CD4-positive, alpha-beta T cell treated with Interleukin-15 for 1 hour (primary cell): ENCODE results near the gene ASTN2.

Experiments
- DNase-seq: peaks from one replicate; pipeline ENCODE4 v3.0.0-alpha.2; 2020

ASTN2 gene

GRCh38 chr9:117160254-117160653, 254.6 kb downstream of the ASTN2 start:
- no peak for DNase-seq

- no peak for DNase-seq
These were observed 257.9 kb downstream of the ASTN2 start for GRCh38 chr9:117156771-117157535.

GRCh38 chr9:117156144-117156688, 258.6 kb downstream of the ASTN2 start:
- DNase-seq = no peak

GRCh38 chr9:117153021-117153420, 261.8 kb downstream of the ASTN2 start:
- DNase-seq = no peak

GRCh38 chr9:117151716-117152115, 263.1 kb downstream of the ASTN2 start:
- no peak for DNase-seq

- no peak for DNase-seq
These were observed 264.9 kb downstream of the ASTN2 start for GRCh38 chr9:117149996-117150395.

- no peak for DNase-seq
These were observed 268.9 kb downstream of the ASTN2 start for GRCh38 chr9:117145811-117146490.

- no peak for DNase-seq
These were observed 269.8 kb downstream of the ASTN2 start for GRCh38 chr9:117145081-117145480.

- DNase-seq = no peak
These were observed 276.6 kb downstream of the ASTN2 start for GRCh38 chr9:117138231-117138630.

- DNase-seq = no peak
These were observed 278.4 kb downstream of the ASTN2 start for GRCh38 chr9:117136461-117136860.

- DNase-seq = no peak
These were observed 279.3 kb downstream of the ASTN2 start for GRCh38 chr9:117135501-117136098.

- DNase-seq = no peak
These were observed 279.9 kb downstream of the ASTN2 start for GRCh38 chr9:117134826-117135500.

- DNase-seq = no peak
These were observed 288.0 kb downstream of the ASTN2 start for GRCh38 chr9:117126871-117127270.

GRCh38 chr9:117125531-117125930, 289.3 kb downstream of the ASTN2 start:
- no peak for DNase-seq

- DNase-seq = no peak
These were observed 291.1 kb downstream of the ASTN2 start for GRCh38 chr9:117123729-117124128.

GRCh38 chr9:117122953-117123352, 291.9 kb downstream of the ASTN2 start:
- DNase-seq = no peak

- no peak for DNase-seq
These were observed 292.8 kb downstream of the ASTN2 start for GRCh38 chr9:117122102-117122501.

GRCh38 chr9:117121316-117121715, 293.5 kb downstream of the ASTN2 start:
- no peak for DNase-seq

- DNase-seq = no peak
These were observed 294.8 kb downstream of the ASTN2 start for GRCh38 chr9:117120061-117120460.

- no peak for DNase-seq
These were observed 298.8 kb downstream of the ASTN2 start for GRCh38 chr9:117116084-117116483.

GRCh38 chr9:117114768-117115167, 300.1 kb downstream of the ASTN2 start:
- DNase-seq = no peak

GRCh38 chr9:117104716-117105495, 310.0 kb downstream of the ASTN2 start:
- DNase-seq = no peak
